HG02885 (cell line): ENCODE data around the gene ARHGAP24.
A peak's percentile ranks its signal among the peaks of the same experiment; 100 is the strongest.

ENCODE experiments used
- ATAC-seq: cut with Tn5 transposase; IDR thresholded peaks from one replicate; pipeline ENCODE4 v1.9.1; 2021; ENCODE audit warnings: mild to moderate bottlenecking; ENCODE audit not compliant: unreplicated experiment, poor library complexity

The ARHGAP24 gene

DNA sequence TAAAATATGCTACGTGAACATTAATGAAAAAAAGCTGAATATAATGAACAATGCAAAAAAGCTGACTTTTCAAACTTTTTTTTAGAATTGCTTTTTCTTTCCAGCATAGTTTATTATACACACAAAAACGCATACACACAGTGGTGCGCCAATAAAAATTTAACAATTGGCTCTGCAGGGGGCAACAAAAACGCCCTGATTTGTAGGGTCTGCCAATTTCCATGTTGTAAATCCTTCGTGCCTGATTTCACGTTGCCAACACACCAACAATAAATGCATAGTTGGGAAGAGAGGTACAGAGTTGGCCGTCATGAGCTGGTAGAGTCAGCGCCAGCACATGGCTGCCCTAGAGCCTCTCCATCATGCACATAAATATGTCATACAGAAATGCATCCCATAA is 551.8 kb downstream of the ARHGAP24 start:
- ATAC-seq = no peak

DNA sequence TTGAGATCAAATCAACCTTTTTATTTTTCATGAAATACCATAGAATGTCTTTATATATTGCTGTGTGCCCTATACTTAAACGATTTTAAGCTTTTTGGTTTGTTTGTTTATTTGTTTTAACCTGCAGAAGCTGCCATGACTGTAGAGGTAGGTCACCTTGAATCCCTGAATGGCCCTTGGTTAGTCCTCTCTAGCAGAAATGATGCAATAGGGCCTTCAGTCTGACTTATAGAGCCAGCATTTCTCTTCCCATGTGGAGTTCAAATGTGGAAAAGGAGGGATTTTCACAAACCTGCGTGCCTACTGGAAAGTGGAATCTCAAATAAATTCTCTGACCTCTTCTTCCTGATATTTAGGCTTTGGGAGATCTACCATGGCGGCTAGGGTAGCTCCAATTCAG is 557.0 kb downstream of the ARHGAP24 start:
- no peak for ATAC-seq

DNA sequence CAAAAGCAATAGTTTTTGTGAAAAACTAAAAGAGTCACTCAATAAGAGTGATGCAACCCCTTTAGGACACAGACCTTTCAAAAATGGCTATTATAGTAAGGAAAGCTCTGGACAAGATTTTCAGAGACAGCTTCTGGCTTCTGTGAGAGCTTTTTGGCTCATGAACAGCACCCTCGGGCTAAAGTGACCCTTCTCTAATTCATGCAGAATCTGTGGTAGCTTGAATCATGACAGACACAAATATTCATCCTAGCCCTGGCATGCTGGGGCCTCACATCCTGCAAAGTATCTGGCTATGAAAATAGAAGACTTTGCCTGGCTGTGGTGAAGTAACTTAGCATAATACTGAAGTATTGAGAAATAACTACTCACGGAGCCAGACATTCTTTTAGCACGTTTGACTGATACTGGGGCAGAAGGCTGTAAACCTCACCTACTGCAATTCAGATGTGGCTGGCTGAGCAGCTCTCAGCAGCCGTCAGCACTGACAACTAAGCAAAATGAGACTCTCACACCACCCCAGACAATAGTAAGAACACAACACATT is 557.6 kb downstream of the ARHGAP24 start:
- ATAC-seq = no peak

GRCh38 chr4:86033171-86033570 is 558.2 kb downstream of the ARHGAP24 start:
- no peak for ATAC-seq

DNA sequence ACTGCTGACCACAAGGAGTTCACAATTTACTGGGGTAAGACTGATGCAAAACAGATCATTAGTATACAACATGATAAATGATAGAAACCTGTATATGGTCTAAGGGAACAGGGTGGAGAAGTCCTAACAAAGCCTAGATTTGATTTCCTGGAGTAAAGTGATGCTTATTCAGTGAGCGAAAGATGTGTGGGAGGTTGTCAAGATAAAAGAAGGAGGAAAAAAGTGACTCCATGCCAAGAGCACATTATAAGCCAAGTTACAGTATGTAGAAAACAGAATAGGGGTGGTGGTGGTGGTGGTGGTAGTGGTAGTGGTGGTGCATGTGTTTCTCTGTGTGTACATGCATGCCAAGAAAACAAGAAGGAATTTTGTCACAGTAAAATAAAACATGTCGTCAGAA is 559.7 kb downstream of the ARHGAP24 start:
- no peak for ATAC-seq

DNA sequence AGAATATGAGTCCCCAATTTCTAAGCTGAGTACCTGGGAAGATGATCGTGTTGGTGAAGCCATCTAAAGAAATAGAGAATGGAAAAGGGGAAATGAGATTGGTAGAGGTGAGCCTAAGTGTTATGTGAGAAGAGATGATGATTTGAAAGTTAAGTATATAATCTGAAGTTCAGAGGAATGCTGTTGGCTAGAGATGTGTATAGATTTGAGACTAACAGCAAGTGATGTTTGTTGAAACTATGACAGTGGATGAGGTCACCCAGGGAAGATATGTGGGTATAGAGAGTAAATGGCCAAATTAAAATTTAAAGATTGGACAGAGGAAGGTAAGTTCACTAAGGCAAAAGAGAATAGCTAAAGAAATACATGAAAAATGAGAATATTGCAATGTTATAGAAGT is 560.7 kb downstream of the ARHGAP24 start:
- ATAC-seq = no peak

- ATAC-seq = no peak
Measured at GRCh38 chr4:86036736-86037135, 561.8 kb downstream of the ARHGAP24 start.

DNA sequence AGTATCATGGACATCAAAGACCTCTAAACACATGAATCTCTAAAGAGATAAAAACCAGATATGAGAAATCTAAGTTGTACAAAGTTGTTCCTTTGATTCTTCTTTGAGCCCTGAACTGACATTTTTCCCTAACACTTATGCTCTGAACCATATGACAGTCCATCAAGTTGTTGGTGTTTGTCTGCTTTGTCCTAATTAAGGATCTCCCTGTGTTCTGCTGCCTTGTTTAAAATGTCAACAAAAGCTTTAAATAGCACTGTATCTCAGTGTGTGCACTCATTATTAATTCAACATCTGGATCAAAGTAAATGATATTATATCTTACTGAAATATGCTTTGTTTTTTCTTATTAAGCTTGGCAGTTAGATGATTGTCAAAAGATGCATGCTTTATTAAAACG is 563.1 kb downstream of the ARHGAP24 start:
- ATAC-seq = no peak

DNA sequence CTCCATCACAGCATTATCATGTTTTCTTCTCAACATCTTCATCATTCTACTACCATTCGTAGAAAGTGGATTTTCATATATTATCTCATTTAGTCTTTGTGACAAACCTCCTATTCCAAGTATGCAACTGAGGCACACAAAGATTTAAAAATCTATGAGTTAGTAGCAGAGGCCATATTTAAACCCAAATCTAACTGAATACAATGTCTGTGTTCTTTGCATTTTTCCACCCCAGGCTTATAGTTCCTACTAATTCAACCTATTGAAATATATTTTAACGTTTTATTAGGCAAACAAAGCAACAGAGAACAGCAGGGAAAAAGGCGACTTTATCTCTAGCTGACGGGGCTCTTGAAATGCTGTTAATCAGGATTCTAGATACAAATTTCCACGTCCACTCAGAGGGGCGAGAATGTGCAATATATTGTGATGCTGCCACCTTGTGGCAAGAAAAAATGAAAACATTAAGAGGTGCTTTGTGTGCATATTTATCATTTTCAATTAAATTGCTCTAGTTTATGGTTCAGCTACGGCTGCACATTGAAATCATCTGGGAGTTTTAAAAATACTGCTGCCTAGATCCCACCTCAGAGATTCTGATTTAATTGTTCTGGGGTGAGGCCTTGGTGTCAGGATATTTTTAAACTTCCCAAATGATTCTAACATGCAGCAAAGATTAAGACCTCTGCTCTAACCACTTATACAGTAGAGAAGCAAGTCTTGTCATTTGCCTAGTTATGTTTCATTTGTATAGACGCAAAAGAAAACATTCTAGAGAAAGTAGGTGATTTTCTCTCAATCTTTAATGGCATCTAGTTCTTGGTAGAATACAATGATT is 569.0 kb downstream of the ARHGAP24 start:
- ATAC-seq = peak; percentile 79

GRCh38 chr4:86044593-86044985 is 569.6 kb downstream of the ARHGAP24 start:
- no peak for ATAC-seq

- ATAC-seq = no peak
Measured at GRCh38 chr4:86048426-86048825, 573.5 kb downstream of the ARHGAP24 start.

- ATAC-seq = no peak
Measured at GRCh38 chr4:86050496-86050895, 575.5 kb downstream of the ARHGAP24 start.
